ENCODE measurements around the gene PDE4B. TPM values are rescaled to one million over a fixed set of nuclear protein-coding genes. Genes with fewer than 3 reads are reported as not detected.

PDE4B gene
- total RNA-seq, 1 donor from 2014 or later: 9.5 TPM

DNA sequence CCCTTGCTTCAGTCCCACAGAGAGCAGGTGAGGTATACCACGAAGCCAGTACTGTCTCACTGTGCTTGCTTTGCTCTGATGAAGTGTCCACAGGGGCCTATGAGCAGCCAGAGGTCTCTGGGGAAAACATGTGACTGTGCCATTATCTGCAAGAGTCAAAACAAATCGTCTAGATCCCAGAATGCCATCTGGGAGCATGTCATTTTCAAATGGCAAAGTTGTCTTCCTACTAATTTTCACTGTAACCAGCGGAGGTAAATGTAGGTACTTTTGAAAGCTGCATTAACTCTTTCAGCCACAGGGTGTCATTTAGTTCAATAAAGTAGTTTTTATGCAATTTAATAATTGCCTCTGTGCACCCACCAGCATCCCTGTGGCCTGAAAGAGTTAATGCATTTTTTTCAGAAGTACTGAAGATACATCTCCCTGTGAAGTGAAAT, 567.6 kb downstream of the PDE4B start:
- no peak for DNase-seq (ENCODE audit: low spot score)

DNA sequence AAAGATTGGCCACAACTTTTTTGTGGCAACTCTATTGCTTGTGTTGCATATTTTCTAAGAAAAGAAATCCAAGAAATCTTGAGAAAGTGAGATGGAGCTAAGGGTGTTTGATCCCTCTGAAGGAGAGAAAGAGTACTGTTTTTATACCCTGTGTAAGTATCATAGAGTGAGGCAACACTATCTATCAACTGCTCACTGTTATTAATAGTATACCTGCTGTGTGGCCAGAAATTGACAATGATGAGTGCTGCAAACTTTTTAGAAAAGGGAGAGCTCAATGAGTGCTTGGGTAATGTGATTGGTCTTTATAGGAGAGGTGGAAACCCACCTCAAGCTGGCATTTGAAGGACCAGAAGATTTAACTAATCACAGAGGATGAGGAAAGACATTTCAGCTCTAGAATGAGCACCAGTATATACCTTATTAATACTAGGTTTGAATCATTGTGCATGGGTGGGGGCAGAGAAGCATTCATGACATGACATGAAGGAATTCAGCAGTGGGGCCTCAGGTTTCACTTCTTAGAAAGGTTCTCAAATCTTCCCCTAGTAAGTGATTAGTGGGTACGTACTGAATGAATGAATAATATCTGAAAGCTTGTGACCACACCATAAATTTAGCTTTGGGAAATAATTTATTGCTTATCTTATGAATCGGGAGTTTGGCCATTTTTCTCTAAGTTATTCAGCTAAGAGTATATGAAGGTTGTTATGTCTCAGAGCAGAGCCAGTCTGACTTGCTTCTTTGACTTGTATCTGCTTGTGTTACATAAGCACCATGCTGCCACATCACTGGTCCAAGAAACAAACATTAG, 572.1 kb downstream of the PDE4B start:
- DNase-seq (ENCODE audit: low spot score): no peak

DNA sequence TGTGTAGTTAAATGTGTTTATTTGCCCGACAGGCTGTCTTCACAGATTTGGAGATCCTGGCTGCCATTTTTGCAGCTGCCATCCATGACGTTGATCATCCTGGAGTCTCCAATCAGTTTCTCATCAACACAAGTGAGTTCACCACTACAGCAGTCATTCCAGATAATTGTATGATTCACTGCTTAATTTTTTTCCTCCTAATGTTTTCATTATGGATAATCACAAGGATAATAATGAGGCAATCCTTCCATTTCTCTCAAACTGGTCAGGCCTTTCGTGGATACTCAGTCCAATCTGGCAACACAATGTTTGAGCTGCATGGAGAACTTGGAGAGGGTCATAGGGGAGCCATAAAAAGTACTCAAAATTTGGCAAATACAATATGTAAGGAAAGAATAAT, 572.9 kb downstream of the PDE4B start:
- DNase-seq (ENCODE audit: low spot score): no peak

DNA sequence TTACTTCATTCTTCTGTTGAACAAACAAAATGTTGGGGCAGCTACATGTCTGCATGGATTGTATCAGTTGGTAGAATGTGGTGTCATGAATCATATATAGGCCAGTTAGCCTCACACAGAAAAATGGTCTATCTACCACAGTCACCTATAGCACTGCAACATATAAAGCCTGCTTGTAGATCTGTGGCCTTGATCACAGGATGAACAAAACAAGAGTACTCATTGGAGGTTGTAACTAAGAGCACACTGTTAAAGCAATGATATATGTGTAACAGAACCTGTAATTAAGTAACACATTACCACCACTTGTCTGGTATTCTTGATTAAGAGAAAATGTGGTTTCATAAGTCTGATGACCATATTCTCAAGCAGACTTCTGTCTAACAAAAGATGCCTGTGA, 573.9 kb downstream of the PDE4B start:
- DNase-seq (ENCODE audit: low spot score): no peak

DNA sequence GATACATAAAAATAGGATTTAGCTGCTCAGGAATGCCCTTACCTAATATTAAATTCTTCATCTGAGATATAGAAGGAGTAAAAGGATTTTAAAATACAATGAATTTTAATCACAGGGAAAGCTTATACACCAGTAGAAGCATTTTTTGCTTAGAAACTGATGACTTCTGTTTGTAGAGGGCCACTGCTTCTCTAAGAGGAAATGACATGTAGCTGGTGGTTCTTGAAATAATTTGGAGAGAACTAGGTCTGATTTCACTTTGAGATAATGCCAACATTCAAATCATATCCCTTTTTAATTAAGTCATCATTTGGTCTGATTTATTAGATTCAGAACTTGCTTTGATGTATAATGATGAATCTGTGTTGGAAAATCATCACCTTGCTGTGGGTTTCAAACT, 574.7 kb downstream of the PDE4B start:
- no peak for DNase-seq (ENCODE audit: low spot score)

DNA sequence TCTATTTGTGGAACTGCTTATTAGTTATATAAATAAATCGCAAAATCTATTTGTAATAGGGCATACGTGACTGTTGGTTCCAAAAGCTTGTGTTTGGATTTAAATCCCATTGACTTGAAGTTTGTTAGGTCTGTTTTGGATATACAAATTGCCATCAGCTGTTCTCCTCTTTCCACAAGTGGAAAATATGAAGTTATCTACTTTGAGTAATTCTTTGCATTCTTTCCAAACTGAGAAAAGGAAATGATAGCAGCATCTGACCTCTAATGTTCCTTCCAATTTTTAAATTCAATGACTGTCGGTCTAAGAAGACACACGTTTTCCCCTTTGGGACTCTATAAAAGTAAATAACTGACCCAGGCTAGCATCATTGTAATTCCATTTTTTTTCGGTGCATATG, 575.6 kb downstream of the PDE4B start:
- DNase-seq (ENCODE audit: low spot score): no peak

DNA sequence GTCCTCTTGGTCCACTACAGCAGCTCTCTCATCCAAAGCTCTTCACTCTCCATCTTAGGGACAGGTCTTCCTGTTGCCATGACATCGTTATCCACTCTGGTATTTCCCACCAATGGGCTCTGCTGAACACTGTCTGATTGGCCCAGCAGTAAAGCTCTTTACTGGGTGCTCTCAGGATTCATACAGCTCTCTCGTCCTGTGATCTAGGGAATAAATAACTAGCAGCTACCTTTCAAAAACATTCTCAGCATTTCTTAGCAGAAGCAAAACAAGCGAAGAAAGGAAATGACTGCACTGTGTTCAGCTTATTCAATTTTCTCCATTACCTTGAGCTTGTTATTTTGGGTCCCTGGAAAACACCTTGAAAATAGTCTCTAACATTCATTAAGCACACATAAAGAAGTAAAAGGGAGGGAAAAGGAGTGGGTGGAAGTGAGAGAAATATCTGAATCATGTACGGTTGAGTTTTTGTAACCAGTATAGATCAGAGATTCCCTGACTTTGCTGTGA, 577.8 kb downstream of the PDE4B start:
- DNase-seq (ENCODE audit: low spot score): no peak

DNA sequence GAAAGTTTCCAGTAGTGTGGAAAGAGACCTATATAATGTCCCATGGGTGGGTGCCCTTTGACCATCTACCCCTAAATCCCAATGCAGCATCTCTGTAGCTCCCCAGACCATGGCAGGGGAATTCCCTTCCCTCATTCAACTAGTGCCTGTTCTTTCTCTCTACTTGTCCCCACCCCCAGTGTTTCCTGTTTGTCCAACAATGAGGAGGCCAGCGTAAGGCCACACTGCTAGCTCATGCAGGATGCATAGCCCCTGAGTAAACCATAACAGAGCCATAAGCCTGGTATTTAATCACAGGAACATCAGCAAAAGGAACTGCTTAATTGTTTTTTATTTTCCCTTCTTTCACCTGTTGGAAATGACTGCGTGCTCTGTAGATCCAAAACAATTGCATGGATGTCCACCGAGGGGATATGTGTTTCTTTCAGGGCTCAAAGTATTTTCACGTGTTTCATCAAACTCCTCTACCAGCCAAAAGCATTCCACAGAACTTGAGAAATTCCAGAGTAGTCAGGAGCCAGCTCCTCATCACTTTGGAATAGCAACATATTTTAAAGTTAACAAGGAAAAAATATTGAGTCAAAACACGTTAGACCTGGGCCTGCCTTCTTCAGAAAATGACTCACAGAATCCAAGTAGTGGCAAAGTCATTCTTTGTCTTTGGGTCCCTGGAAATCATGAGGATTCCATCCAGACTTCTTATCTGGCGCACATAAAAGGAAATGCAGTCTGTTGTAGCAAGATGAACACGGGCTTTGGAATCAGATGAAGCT, 578.7 kb downstream of the PDE4B start:
- DNase-seq (ENCODE audit: low spot score): no peak

DNA sequence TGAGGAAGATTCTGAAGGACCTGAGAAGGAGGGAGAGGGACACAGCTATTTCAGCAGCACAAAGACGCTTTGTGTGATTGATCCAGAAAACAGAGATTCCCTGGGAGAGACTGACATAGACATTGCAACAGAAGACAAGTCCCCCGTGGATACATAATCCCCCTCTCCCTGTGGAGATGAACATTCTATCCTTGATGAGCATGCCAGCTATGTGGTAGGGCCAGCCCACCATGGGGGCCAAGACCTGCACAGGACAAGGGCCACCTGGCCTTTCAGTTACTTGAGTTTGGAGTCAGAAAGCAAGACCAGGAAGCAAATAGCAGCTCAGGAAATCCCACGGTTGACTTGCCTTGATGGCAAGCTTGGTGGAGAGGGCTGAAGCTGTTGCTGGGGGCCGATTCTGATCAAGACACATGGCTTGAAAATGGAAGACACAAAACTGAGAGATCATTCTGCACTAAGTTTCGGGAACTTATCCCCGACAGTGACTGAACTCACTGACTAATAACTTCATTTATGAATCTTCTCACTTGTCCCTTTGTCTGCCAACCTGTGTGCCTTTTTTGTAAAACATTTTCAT, 579.9 kb downstream of the PDE4B start:
- no peak for DNase-seq (ENCODE audit: low spot score)

DNA sequence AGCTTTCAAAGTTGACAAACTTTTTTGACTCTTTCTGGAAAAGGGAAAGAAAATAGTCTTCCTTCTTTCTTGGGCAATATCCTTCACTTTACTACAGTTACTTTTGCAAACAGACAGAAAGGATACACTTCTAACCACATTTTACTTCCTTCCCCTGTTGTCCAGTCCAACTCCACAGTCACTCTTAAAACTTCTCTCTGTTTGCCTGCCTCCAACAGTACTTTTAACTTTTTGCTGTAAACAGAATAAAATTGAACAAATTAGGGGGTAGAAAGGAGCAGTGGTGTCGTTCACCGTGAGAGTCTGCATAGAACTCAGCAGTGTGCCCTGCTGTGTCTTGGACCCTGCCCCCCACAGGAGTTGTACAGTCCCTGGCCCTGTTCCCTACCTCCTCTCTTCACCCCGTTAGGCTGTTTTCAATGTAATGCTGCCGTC, 580.5 kb downstream of the PDE4B start:
- DNase-seq (ENCODE audit: low spot score): no peak

DNA sequence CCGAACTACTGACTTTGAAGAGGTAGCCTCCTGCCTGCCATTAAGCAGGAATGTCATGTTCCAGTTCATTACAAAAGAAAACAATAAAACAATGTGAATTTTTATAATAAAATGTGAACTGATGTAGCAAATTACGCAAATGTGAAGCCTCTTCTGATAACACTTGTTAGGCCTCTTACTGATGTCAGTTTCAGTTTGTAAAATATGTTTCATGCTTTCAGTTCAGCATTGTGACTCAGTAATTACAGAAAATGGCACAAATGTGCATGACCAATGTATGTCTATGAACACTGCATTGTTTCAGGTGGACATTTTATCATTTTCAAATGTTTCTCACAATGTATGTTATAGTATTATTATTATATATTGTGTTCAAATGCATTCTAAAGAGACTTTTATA, 581.5 kb downstream of the PDE4B start:
- DNase-seq (ENCODE audit: low spot score): no peak

DNA sequence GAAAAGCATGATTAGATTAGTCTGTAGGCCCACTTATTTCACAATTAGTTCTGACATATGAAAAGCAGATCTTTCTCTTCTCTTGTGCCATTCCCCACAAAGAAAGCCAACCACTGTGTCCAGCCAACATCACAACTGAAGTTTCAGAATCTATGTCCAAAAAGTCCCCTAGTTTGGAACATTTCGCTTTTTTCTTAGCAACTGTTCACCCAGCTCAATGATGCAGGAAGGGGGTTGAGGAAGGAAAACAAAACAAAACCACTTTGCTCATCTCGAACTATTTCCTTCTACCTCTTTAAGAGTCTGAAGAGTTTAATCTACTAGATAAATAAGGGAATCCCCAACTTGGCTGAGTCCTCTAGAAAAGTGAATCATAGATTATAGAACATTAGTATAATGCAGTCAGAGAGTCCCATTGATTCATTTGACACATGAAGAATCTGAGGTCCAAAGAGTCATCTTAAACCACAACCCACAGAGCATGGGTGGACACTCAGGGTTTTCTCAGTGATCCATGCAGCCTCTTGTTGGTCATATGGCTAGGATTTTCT, 581.9 kb downstream of the PDE4B start:
- DNase-seq (ENCODE audit: low spot score): no peak

DNA sequence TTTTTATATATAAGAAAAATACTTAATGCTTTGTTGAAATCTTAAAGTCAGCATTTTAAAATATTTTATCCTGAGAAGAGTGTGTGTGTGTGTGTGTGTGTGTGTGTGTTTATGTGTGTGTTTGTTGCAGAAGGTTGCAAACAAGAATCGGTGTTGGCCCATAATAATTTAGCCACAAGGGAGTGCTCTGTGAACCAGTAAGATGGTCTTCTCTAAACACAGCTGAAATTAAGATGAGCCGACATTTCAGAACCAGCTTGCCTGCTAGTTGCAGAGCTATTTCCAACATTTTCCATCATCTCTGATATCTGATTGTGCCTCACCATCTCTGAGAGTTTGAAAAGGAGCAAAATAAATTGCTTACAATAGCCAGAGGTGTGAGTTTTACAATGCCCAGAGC, 582.4 kb downstream of the PDE4B start:
- no peak for DNase-seq (ENCODE audit: low spot score)

DNA sequence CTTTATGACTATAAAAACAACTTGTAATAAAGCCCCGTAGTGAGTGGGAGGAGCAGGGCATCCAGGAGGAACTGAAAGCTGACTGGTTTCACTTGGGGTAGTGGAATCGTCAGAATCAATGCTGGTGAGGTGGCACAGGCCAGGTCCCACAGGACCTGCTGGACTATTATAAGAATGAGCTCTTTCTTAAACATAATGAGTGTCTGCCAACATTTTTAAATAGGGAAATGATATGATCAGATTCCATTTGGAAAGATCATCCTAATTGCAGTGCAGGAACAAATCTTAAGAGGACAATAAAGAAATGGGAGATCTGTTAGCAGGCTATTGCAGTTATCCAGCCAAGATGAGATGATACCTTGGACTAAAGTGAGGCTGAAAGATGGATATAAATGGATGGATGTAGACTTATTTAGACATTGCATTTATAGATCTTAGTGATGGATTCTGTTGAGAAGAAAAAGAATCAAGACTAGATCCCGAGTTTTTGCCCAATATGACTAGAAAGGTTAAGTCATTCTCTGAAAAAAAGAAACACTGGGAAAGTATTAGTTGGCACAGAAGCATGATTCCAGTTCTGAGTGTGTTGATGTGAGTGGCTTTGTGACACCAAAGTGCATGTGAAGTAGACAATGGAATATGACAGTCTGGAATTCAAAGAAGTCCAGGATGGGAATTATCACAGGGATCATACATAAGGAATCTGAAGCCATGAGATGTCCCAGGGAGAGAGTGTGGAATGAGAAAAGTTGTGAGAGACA, 587.9 kb downstream of the PDE4B start:
- DNase-seq (ENCODE audit: low spot score): no peak

DNA sequence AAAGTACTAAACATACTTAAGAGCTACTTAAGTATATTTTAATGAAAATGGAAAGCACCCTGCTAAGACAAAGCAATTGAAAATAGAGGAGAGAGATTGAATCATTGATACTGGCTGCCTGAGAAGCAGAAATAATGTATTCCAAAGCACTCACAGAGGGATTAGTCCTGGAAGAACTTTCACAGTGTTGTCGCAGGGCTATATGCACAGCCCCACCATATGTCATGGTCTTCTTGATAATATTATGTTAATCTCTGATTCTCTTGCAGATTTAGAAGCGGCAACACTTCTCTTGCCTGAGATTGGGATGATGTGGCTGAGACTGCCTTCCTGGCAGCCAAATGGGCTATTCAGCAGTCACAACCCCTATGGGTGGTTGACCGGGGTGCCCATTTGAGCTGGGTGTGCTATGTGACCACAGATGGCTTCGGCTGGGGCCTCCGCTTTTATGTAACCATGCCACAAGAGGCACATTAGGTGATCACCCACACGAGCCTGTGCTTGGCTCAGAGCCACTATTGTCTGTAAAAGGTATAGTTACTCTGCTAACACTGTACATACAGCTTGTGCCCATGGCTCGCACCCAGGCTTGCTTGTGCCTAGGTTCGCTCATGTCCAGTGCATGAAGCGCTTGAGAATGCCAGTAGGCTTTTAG, 589.1 kb downstream of the PDE4B start:
- no peak for DNase-seq (ENCODE audit: low spot score)

DNA sequence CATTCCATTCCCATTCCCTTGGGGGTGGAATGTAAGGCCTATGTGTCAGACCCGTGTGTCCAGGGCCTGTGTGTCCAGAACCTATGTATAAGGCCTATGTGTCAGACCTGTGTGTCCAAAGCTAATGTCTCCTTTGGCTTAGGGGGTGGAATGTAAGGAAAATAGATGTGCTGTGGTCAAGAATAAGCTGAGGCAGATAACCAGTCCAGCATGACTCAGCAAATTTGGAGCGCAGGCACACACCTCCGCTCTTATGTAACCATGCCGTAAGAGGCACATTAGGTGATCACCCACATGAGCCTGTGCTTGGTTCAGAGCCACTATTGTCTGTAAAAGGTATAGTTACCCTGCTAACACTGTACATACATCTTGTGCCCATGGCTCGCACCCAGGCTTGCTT, 590.5 kb downstream of the PDE4B start:
- DNase-seq (ENCODE audit: low spot score): no peak

DNA sequence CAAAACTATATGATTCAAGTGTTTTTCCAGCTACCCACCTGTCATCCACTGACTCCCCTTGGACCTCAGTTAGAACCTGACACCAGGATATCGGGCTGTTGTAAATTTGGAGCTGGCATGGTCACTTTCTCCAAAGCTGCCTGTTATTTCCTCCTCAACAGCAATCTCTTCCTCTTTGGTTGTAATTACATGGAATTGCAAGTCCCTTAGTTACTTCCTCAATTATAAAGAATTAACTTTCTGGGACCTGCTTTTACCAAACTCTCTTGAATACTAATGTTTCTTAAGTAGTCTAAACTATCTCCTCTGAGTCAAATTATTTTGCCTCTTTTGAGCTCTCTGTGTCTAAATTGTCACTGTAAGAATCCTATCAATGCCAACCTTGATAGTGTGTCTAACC, 590.9 kb downstream of the PDE4B start:
- no peak for DNase-seq (ENCODE audit: low spot score)

DNA sequence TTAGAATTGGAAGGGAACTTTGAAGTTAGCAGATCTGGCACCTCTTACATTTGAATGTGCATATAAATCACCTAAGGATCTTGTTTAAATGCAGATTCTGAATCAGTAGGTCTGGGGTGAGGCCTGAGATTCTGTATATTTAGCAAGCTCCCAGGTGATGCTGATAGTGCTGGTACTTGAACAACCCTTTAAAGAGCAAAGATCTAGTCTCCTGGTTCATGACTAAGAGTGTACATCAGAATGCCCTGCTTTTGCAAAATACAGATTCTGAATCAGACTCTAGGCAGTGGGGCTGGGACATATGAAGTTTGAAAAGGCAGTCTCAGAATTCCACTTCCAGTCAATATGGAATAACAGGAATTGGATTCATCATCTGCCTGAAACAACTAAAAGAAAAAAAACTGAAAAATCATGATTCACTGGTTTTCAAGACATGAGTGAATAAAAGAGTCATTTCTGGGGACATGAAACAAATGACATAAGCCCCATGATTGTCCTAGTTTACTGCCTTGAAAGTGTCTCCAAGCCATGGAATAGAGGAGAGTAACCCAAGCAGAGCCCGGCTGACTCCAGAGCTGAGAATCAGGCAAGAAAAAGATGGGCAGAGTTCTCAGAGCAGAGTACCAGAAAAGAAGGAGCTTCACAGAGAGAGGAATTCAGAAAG, 591.7 kb downstream of the PDE4B start:
- no peak for DNase-seq (ENCODE audit: low spot score)

DNA sequence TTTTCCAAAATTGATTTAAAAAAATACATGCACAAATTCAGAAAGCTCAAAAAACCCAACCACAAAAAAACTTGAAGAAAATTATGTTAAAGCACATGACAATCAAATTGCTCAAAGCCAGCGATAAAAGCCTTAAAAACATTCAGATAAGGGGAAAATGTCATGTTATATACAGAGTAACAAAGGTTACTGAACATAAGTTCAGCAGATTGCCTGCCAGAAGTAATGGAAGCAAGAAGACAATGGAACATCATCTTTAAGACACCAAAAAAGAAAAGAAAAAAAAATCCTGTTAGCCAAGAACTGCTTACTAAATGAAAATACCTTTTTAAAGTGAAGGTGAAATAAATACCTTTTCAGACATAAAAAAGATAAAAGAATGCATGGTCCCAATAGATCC, 594.0 kb downstream of the PDE4B start:
- no peak for DNase-seq (ENCODE audit: low spot score)

DNA sequence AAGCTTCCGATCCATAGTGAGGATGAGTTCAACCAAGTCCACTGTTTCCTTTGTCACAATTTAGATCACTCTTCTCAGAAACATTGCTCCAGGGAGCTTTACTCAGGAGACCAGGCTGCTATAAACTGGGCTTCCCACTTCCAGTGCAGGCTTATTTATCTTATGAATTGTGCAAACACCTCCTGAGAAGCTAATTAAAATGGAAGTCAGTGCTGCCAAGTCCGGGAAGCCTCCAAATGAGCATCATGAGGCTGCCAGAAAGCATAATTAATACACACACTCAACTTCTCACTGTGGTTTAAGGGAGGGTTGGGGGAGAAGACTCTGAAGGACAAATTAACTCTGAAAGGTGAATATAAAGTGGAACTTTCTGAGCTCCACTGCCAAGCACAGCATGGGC, 596.2 kb downstream of the PDE4B start:
- no peak for DNase-seq (ENCODE audit: low spot score)

All from ureter (tissue), 1 donor.